22Rv1 (cell line): ENCODE results near the gene CNKSR3.

Experiments used
- CTCF ChIP-seq: fragments of 450-650 bp; IDR thresholded peaks from 2 replicates; pipeline ENCODE4 v1.5.1; 2017; ENCODE audit warnings: mild to moderate bottlenecking
- ZFX ChIP-seq: fragments of 450-650 bp; IDR thresholded peaks from 2 replicates; pipeline ENCODE4 v1.6.1; 2017; ENCODE audit warnings: antibody characterized with exemption, borderline replicate concordance

- TF ChIP-seq CTCF = no peak
- no peak for TF ChIP-seq ZFX
Measured at GRCh38 chr6:154458565-154459470, 51.7 kb downstream of the CNKSR3 start.
